ENCODE data around the gene TEC.
"Not testable (repeated sequence)": the region's sequence is repeated elsewhere in the genome, so short reads cannot be mapped to it uniquely, and the experiment has no call there.

Gene TEC

DNA sequence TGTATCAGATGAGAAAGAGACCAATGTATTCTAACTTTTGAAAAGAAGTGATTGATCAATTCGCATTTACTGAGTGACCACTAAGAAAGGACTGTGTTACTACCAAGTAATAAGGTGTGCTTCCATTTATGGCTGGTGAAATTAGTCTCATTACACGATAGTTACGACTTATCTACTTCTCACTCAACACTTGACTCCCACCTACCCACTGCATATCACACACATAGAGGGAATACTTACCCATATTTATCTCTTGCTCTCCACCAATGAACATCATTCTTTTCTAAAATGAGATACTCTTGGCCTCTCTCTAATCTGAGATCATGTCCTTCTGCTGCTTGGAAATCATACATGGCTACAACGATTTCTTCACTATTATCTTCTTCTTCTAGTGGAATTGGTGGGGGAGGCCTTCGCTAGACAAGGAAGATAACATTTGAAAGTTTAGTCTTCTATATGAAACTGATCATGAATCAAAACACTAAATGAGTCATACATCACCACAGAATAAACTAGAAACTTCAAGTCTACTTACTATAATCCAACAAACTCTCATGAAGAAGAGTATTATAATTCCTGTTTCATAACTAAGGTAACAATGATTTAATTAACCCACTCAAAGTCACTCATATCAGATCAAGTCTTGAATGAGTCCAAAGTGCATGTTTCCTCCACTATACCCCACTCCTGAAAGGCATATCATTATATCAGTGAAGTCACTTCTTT lies 101.9 kb downstream of the TEC start:
- no peak for DNase-seq (ENCODE audit: low spot score)

- DNase-seq (ENCODE audit: low spot score) = not testable (repeated sequence)
Measured at GRCh38 chr4:48164561-48164960, 105.1 kb downstream of the TEC start.

DNA sequence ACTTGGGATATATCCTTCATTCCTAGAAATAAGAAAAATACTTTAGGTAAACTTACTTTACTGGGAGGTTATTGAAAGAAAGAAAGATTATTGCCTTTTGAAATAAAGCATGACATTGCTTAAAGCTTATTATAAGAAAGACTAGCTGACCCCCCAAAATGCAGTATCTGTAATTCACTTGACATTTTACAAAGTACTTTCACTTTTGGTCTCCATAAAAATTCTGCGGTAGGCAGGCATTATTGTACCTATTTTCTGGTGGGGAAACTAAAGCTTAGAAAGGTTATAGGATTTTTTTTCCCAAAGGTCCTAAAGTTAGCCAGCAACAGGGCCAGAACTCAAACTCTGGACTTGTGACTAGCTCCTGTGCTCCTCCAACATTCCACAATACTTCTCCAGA lies 105.9 kb downstream of the TEC start:
- DNase-seq (ENCODE audit: low spot score) = no peak

- DNase-seq (ENCODE audit: low spot score) = no peak
Measured at GRCh38 chr4:48162162-48162561, 107.5 kb downstream of the TEC start.

DNA sequence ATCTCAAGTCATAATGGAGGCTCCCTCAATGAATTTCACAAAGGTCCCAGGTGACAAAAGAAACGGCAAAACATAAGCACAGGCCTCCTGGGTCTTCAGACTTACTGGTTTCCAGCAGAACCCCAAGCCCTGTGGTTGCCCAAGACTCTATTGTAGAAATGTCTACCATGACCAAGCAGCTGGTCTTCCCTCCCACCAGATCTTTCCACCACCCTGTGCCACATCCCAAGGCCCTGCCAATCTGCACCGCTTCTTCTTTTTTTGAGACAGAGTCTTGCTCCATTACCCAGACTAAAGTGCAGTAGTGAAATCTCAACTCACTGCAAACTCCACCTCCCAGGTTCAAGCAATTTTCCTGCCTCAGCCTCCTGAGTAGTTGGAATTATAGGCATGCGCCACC lies 112.4 kb downstream of the TEC start:
- no peak for DNase-seq (ENCODE audit: low spot score)

- DNase-seq (ENCODE audit: low spot score) = no peak
Measured at GRCh38 chr4:48156423-48156822, 113.2 kb downstream of the TEC start.

DNA sequence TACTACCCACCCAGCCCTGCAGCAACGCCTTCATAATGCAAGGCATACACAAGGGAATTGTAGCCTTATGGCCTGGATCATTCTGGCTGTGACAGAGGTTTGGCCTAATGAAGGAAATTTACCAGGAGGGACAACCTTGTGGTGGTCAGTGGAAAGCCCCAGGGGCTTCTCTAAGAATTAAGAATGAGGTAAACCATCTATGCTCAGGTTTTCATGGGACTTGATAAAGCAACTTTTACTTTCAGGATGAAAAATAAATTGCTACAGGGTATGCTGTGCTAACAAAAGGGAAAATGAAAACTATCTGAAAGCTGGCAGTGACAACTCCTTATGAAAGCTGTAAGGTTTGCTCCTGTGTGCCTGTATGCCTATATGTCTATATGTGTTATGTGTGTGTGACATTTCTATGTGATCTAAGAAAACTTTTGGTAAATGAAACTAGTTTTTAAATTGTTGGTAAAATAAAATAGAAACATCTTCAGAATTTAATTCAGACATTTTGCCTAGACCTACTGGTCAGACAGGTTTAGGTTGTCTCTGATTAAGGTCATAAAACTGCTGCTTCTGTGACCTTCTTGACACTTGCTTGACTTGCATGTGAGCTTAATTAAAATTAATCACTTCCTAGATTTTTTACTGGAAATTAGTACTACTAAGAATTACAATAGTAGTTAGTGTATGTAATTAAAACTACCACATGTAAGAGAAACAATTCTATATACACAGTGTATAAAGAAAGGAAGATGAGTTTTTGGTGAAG lies 115.7 kb downstream of the TEC start:
- no peak for DNase-seq (ENCODE audit: low spot score)

GRCh38 chr4:48152259-48152658 lies 117.4 kb downstream of the TEC start:
- no peak for DNase-seq (ENCODE audit: low spot score)

- no peak for DNase-seq (ENCODE audit: low spot score)
Measured at GRCh38 chr4:48149827-48150370, 119.7 kb downstream of the TEC start.

DNA sequence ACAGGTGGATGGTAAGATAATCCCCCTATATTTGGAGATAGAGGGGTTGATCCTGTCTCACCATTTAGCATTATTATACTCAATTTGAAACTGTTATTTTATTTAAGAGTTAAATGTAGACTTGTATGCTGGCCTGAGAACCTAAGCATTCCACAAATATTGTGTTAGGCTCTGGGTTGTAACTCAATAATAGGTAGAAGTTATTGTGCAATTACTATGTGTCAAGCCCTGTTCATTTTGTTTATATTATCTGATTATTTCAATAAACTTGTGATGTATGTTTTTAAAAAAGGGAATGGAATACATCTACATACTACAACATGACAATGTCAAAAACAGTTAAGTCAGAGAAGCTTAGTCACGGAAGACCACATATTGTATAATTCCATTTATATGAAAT lies 122.0 kb downstream of the TEC start:
- DNase-seq (ENCODE audit: low spot score) = no peak

DNA sequence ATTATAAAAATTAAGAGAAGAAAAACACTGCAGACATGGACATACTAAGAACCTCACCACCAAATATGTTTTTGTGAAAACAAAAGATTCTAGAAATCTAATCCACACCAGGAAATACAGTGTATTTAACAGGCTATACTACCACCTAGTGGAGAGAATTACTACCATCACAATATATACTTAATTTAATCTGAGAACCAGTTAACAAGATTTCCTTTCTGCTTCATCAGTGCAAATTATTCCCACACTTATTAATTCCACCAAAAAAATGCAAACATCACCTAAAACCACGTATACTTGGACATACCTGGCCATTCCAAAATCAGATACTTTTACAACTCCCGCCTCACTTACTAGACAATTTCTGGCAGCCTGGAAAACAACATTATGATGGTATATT lies 128.6 kb downstream of the TEC start:
- DNase-seq (ENCODE audit: low spot score) = peak; percentile 63

DNA sequence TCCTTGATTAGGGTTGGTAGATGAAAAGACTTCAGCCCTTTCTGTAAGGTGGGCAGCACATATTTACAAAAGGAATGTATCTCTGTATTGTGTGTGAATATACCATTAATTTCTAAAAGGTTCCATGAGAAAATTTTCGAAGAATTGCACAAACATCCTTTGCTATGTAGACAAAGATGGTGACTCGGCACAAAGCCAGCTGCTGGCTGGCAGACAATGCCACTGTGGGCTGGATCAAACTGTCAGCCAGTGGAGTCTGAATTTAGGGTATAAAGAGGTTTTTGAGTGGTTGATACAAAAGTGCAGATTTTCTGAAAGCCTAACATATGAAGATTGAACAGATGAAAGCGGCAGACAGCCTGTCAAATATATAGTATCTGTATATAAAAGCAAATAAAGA lies 129.9 kb downstream of the TEC start:
- no peak for DNase-seq (ENCODE audit: low spot score)

GRCh38 chr4:48138936-48139335 lies 130.7 kb downstream of the TEC start:
- peak; percentile 37 for DNase-seq (ENCODE audit: low spot score)

GRCh38 chr4:48138511-48138910 lies 131.1 kb downstream of the TEC start:
- DNase-seq (ENCODE audit: low spot score) = no peak

DNA sequence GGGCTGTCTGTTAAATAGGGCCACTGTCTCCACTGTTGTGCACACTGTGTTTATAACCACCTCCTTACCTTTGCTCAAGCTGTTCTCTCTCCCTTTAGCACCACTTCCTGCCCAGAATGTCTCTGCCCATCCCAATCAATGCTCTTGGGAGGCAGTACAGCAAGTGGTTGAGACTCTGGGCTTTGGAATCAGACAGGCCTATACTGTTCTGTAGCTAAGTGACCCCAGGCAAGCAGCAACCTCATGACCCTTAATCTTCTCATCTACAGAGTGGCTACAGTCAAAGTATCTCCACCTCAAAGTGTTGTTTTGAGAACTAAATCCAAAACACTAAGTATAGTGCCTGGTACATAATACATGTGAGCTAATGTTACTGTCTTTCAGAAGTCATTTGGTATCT lies 131.8 kb downstream of the TEC start:
- DNase-seq (ENCODE audit: low spot score) = no peak

- no peak for DNase-seq (ENCODE audit: low spot score)
Measured at GRCh38 chr4:48134081-48134480, 135.6 kb downstream of the TEC start, which contains the start of gene TXK. TSS of gene TXK (minus strand) at chr4:48134250. CDS start at chr4:48134170, 80 bp downstream.

DNA sequence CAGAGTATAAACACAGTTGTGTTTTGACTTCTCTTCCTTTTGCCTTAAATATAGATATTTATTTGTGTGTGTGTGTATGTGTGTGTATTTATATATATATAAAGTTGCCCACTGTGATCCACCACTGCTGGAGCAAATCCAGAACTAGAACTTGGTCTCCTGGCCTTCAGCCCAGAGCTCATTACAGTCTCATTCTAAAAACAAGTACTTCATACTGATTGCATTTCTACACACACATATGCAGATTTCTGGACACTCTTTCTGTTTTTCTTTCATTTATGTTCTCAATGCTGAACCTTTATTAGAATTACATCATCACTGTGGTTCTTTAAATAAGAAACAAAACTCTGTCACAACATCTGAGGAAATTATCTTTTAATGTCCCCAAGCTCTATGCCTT lies 136.0 kb downstream of the TEC start:
- DNase-seq (ENCODE audit: low spot score) = no peak

GRCh38 chr4:48131736-48132135 lies 137.9 kb downstream of the TEC start:
- no peak for DNase-seq (ENCODE audit: low spot score)

GRCh38 chr4:48130100-48130499 lies 139.5 kb downstream of the TEC start:
- no peak for DNase-seq (ENCODE audit: low spot score)

DNA sequence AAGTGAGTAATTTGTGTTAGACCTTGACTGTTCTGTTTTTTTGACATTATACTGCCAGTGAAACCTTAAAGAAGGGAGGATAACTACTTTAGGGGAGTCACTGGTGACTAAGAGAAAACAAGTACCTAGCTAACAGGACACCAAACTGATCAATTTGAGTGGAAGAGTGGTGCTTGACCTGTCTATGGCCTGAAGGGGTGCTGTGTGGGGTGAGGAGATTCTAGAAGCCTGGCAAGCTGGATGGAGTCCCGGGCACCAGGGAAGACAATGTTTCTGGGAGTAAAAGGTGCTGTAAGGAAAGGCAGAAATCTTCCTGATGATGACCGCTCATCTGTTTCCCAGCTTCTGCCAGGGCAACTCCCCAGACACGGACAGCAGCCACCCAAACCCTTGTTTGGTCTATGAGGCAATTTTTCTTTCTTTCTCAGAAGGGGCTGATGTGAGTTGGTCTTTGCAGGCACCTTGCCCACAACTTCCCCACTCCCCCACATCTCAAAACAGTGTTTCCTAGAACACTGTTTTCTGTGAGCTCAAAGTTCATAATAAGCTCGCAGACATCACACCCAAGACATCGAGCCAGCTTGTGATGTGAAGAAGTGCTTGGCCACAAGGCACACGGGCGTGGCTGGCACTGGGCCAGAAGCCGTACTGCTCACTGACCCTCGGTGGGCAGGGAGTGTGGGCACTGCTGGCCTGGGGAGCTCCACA lies 140.2 kb downstream of the TEC start:
- DNase-seq (ENCODE audit: low spot score) = no peak

DNA sequence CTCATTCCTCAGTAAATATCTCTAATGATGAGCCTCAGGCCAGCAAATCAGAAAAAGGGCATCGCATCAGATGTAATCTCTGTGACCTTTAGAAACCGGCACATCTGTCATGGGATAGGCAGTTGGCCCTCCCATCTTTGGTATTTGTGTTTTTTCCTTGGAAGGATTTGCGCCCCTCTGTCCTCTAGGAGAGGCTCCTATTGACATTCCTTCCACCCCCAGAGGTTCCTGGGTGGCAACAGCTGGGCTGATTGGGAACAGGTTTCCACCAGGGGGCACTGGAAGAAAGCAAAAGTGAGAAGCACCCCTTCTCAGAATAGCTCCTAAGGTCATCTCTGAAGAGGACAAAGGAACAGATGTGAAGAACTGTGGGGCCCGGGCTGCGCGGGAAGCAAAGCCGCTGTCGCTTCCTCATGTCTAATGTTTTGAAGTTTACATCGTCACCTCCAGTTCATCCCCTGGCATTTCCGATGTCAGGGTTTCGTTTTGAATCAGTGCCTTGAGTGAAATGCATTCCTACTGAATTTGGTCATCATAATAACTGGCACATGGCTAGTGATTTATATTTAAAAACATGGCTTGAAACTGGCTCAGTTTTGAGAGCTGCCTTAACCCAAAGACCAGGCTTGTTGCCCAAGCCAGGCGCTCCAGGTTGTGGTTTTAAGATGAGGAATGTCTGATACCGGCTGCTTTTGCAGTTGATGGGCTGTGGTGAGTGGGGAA lies 141.8 kb downstream of the TEC start:
- peak; percentile 56 for DNase-seq (ENCODE audit: low spot score)

DNA sequence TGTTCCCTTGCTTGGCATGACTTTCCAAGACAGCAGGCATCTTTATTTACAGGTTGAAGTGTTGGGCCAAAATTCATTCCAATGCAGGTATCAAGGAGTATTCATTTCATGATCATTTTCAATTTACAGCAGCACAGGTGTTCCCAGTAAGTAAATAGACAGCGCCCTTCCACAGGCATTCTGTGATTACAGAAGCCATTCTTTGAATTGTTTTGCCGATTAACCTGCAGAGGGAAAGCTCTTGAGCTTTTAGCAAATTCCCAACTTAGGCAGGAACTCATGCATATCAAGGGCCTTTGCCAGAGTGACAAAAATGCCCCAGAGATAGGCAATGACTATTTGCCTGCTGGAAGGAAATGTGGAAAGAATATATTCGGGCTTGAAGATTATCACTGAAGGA lies 142.4 kb downstream of the TEC start:
- no peak for DNase-seq (ENCODE audit: low spot score)
